GM12875 (cell line): ENCODE results near the gene GPR158.

Experiments used
- H3K4me3 ChIP-seq: one replicate; pipeline ENCODE4 v1.5.1; 2011; ENCODE audit warnings: low read depth, low read length, control low read depth
- CTCF ChIP-seq: IDR thresholded peaks from 2 replicates; pipeline ENCODE4 v1.5.1; 2011; ENCODE audit warnings: low read depth, mild to moderate bottlenecking, control low read depth, inconsistent platforms, low read length, moderate library complexity, borderline replicate concordance; ENCODE audit not compliant: insufficient read depth

The GPR158 gene

GRCh38 chr10:25232204-25232603 lies 57.4 kb downstream of the GPR158 start:
- no peak for TF ChIP-seq CTCF
- no peak overlapping the region for H3K4me3 ChIP-seq

- TF ChIP-seq CTCF: no peak
These were observed 70.4 kb downstream of the GPR158 start for GRCh38 chr10:25245165-25245564.

GRCh38 chr10:25257646-25258045 lies 82.8 kb downstream of the GPR158 start:
- no peak for TF ChIP-seq CTCF
- H3K4me3 ChIP-seq: no peak overlapping the region

More at GRCh38 chr10:25245165-25245564, 70.4 kb downstream of the GPR158 start:
- no peak overlapping the region for H3K4me3 ChIP-seq

GRCh38 chr10:25261110-25261509 lies 86.3 kb downstream of the GPR158 start:
- no peak for TF ChIP-seq CTCF
- H3K4me3 ChIP-seq: no peak overlapping the region

- no peak for TF ChIP-seq CTCF
- no peak overlapping the region for H3K4me3 ChIP-seq
These were observed 86.8 kb downstream of the GPR158 start for GRCh38 chr10:25261558-25261957.

GRCh38 chr10:25263931-25264330 lies 89.1 kb downstream of the GPR158 start:
- TF ChIP-seq CTCF: no peak
- H3K4me3 ChIP-seq: no peak overlapping the region

GRCh38 chr10:25278180-25278579 lies 103.4 kb downstream of the GPR158 start:
- no peak for TF ChIP-seq CTCF
- no peak overlapping the region for H3K4me3 ChIP-seq
